HEK293 (cell line): ENCODE data around the gene PARL.

Experiments used
- CTCF ChIA-PET: fragments of 350-600 bp; formaldehyde crosslinking; extraction: SDS; loops from one replicate; lab custom pipeline; 2021; ENCODE audit warnings: antibody characterized with exemption; lab: Yijun Ruan, JAX
- POLR2A ChIA-PET: fragments of 300-600 bp; formaldehyde crosslinking; extraction: SDS; loops from one replicate; lab custom pipeline; 2020; ENCODE audit warnings: antibody characterized with exemption, inconsistent platforms; lab: Yijun Ruan, JAX
- H3K27ac ChIP-seq: fragments of 200-500 bp; sonication (Bioruptor generic); 2 replicates; pipeline ENCODE4 v1.5.1; 2014; ENCODE audit warnings: low read depth, low read length, control low read depth, inconsistent platforms; ENCODE audit errors: extremely low read depth
- H3K36me3 ChIP-seq, 2 experiments: fragments of 200-500 bp in 1 of 2; sonication (Bioruptor generic) in 1 of 2; 1 replicate in 1 of 2; 2 replicates in 1 of 2; pipeline ENCODE4 v1.5.1; 2014 to 2017; ENCODE audit warnings: inconsistent platforms in 2 of 2, low read length in 2 of 2; ENCODE audit not compliant: control insufficient read depth in 2 of 2, insufficient read depth in 1 of 2
- H3K4me1 ChIP-seq: fragments of 200-500 bp; sonication (Bioruptor generic); 2 replicates; pipeline ENCODE4 v1.5.1; 2014; ENCODE audit warnings: mild to moderate bottlenecking, low read length, inconsistent platforms; ENCODE audit not compliant: control insufficient read depth, insufficient read depth
- H3K4me3 ChIP-seq: 2 replicates; pipeline ENCODE4 v1.5.1; 2011; ENCODE audit warnings: low read depth, mild to moderate bottlenecking, control low read depth, low read length, moderate library complexity
- H3K9me3 ChIP-seq: fragments of 200-500 bp; sonication (Bioruptor generic); 2 replicates; pipeline ENCODE4 v1.5.1; 2014; ENCODE audit warnings: low read depth, low read length, inconsistent platforms; ENCODE audit not compliant: control insufficient read depth, insufficient read depth
- FEZF1 ChIP-seq: fragments of 450-650 bp; formaldehyde crosslinking; IDR thresholded peaks from 2 replicates; pipeline ENCODE4 v1.5.1; 2016; ENCODE audit warnings: missing biosample characterization, missing genetic modification characterization
- HIC1 ChIP-seq: fragments of 450-650 bp; formaldehyde crosslinking; IDR thresholded peaks from 2 replicates; pipeline ENCODE4 v1.5.1; 2016; ENCODE audit warnings: missing biosample characterization, missing genetic modification characterization
- KLF1 ChIP-seq: fragments of 450-650 bp; formaldehyde crosslinking; IDR thresholded peaks from 2 replicates; pipeline ENCODE4 v1.5.1; 2016; ENCODE audit warnings: missing biosample characterization, missing genetic modification characterization
- PRDM1 ChIP-seq: fragments of 450-650 bp; formaldehyde crosslinking; IDR thresholded peaks from 2 replicates; pipeline ENCODE4; 2016; ENCODE audit warnings: missing biosample characterization, missing genetic modification characterization
- SETDB1 ChIP-seq: IDR thresholded peaks from one replicate; pipeline ENCODE4 v1.6.1; 2017; ENCODE audit warnings: mild to moderate bottlenecking, low read length, moderate library complexity, mixed read lengths; ENCODE audit not compliant: insufficient read length
- ZBTB44 ChIP-seq: fragments of 450-650 bp; IDR thresholded peaks from 2 replicates; pipeline ENCODE4 v1.5.1; 2018; ENCODE audit warnings: missing biosample characterization, mild to moderate bottlenecking, missing genetic modification characterization
- ZNF112 ChIP-seq: fragments of 450-650 bp; formaldehyde crosslinking; IDR thresholded peaks from 2 replicates; pipeline ENCODE4 v1.5.0; 2017; ENCODE audit warnings: missing biosample characterization, missing genetic modification characterization
- ZNF157 ChIP-seq: fragments of 450-650 bp; formaldehyde crosslinking; IDR thresholded peaks from 2 replicates; pipeline ENCODE4 v1.5.1; 2016; ENCODE audit warnings: missing biosample characterization, missing genetic modification characterization
- ZNF174 ChIP-seq: fragments of 450-650 bp; formaldehyde crosslinking; IDR thresholded peaks from 2 replicates; pipeline ENCODE4 v1.5.0; 2017; ENCODE audit warnings: missing biosample characterization, mild to moderate bottlenecking, missing genetic modification characterization
- ZNF214 ChIP-seq: fragments of 450-650 bp; formaldehyde crosslinking; IDR thresholded peaks from 2 replicates; pipeline ENCODE4 v1.5.1; 2017; ENCODE audit warnings: missing biosample characterization, mild to moderate bottlenecking, missing genetic modification characterization, borderline replicate concordance
- ZNF24 ChIP-seq: fragments of 450-650 bp; formaldehyde crosslinking; IDR thresholded peaks from 2 replicates; pipeline ENCODE4 v1.5.1; 2016; ENCODE audit warnings: missing biosample characterization, missing genetic modification characterization
- ZNF335 ChIP-seq: fragments of 450-650 bp; formaldehyde crosslinking; conservative IDR thresholded peaks from 2 replicates; pipeline ENCODE4 v1.5.1; 2016; ENCODE audit warnings: missing biosample characterization, missing genetic modification characterization
- ZNF341 ChIP-seq: fragments of 450-650 bp; formaldehyde crosslinking; IDR thresholded peaks from 2 replicates; pipeline ENCODE4; 2016; ENCODE audit warnings: low read depth, missing biosample characterization, missing genetic modification characterization
- ZNF391 ChIP-seq: fragments of 450-650 bp; formaldehyde crosslinking; IDR thresholded peaks from 2 replicates; pipeline ENCODE4 v1.5.1; 2016; ENCODE audit warnings: low read depth, missing biosample characterization, missing genetic modification characterization, borderline replicate concordance
- ZNF416 ChIP-seq: fragments of 450-650 bp; formaldehyde crosslinking; IDR thresholded peaks from 2 replicates; pipeline ENCODE4 v1.5.1; 2016; ENCODE audit warnings: missing biosample characterization, missing genetic modification characterization
- ZNF423 ChIP-seq: fragments of 450-650 bp; formaldehyde crosslinking; IDR thresholded peaks from 2 replicates; pipeline ENCODE4 v1.5.1; 2016; ENCODE audit warnings: missing biosample characterization, missing genetic modification characterization
- ZNF433 ChIP-seq: fragments of 450-650 bp; formaldehyde crosslinking; IDR thresholded peaks from 2 replicates; pipeline ENCODE4 v1.5.1; 2016; ENCODE audit warnings: missing biosample characterization, missing genetic modification characterization, low read depth
- ZNF449 ChIP-seq: fragments of 450-650 bp; formaldehyde crosslinking; IDR thresholded peaks from 2 replicates; pipeline ENCODE4 v1.5.1; 2017; ENCODE audit warnings: missing biosample characterization, mild to moderate bottlenecking, missing genetic modification characterization, moderate library complexity
- ZNF558 ChIP-seq: fragments of 450-650 bp; formaldehyde crosslinking; IDR thresholded peaks from 2 replicates; pipeline ENCODE4 v1.5.1; 2016; ENCODE audit warnings: missing biosample characterization, missing genetic modification characterization
- ZNF610 ChIP-seq: fragments of 450-650 bp; formaldehyde crosslinking; IDR thresholded peaks from 2 replicates; pipeline ENCODE4 v1.5.1; 2016; ENCODE audit warnings: missing biosample characterization, missing genetic modification characterization, borderline replicate concordance
- ZNF654 ChIP-seq: fragments of 450-650 bp; formaldehyde crosslinking; IDR thresholded peaks from 2 replicates; pipeline ENCODE4 v1.5.1; 2016; ENCODE audit warnings: low read depth, missing biosample characterization, missing genetic modification characterization
- ZNF670 ChIP-seq: fragments of 450-650 bp; formaldehyde crosslinking; IDR thresholded peaks from 2 replicates; pipeline ENCODE4 v1.5.1; 2016; ENCODE audit warnings: missing biosample characterization, missing genetic modification characterization, low read depth
- ZNF747 ChIP-seq: fragments of 450-650 bp; formaldehyde crosslinking; IDR thresholded peaks from 2 replicates; pipeline ENCODE4 v1.5.1; 2016; ENCODE audit warnings: missing biosample characterization, missing genetic modification characterization

The PARL gene

GRCh38 chr3:183801601-183802000, 83.1 kb downstream of the PARL start:
- H3K4me1 ChIP-seq: no peaks in the 10 kb centered on the region
- H3K4me3 ChIP-seq: no peak overlapping the region
- CTCF ChIA-PET: interaction anchor here (0.6 kb wide), 1 partner anchor 1202 kb away, joined by 3 read pairs; no protein-coding TSS in a partner anchor
- H3K9me3 ChIP-seq: no peaks in the 10 kb centered on the region
- H3K27ac ChIP-seq: no peak overlapping the region
- peaks cover 18 to 89% of the 10 kb centered on the region in 2 experiments for H3K36me3 ChIP-seq
- POLR2A ChIA-PET: no interaction called here
- TF ChIP-seq ZNF112 (tag by site-specific recombination) (no peak), ZBTB44 (tag by site-specific recombination) (no peak), ZNF214 (tag by site-specific recombination) (no peak), ZNF341 (no peak), FEZF1 (tag by site-specific recombination) (no peak), ZNF558 (tag by site-specific recombination) (no peak), ZNF433 (tag by site-specific recombination) (no peak), PRDM1 (tag by site-specific recombination) (no peak), ZNF335 (tag by site-specific recombination) (no peak), SETDB1 (no peak), ZNF157 (tag by site-specific recombination) (no peak), ZNF449 (no peak), HIC1 (tag by site-specific recombination) (no peak), ZNF174 (tag by site-specific recombination) (no peak), ZNF747 (tag by site-specific recombination) (no peak), ZNF654 (no peak), ZNF423 (tag by site-specific recombination) (no peak)

GRCh38 chr3:183800243-183800863, 84.3 kb downstream of the PARL start:
- no peaks in the 10 kb centered on the region for H3K9me3 ChIP-seq
- ChIA-PET POLR2A (no interaction called here), CTCF (interaction anchor here (0.7 kb wide), 1 partner anchor 415 kb away, joined by 3 read pairs; no protein-coding TSS in a partner anchor)
- no peaks in the 10 kb centered on the region for H3K4me1 ChIP-seq
- H3K4me3 ChIP-seq: no peak overlapping the region
- TF ChIP-seq ZNF24: no peak
- H3K36me3 ChIP-seq: peaks cover 20 to 81% of the 10 kb centered on the region in 2 experiments
- no peak overlapping the region for H3K27ac ChIP-seq

- CTCF ChIA-PET: no interaction called here
- no peak overlapping the region for H3K4me3 ChIP-seq
- POLR2A ChIA-PET: no interaction called here
- no peaks in the 10 kb centered on the region for H3K9me3 ChIP-seq
- no peak for TF ChIP-seq ZNF610
- TF ChIP-seq KLF1 (tag by site-specific recombination): no peak
- no peak for TF ChIP-seq ZNF391 (tag by site-specific recombination)
- TF ChIP-seq ZNF670 (tag by site-specific recombination): no peak
- no peak for TF ChIP-seq ZNF416 (tag by site-specific recombination)
- peaks cover 16 to 75% of the 10 kb centered on the region in 2 experiments for H3K36me3 ChIP-seq
- H3K4me1 ChIP-seq: no peaks in the 10 kb centered on the region
- H3K27ac ChIP-seq: no peak overlapping the region
These were observed 85.2 kb downstream of the PARL start for GRCh38 chr3:183799461-183799860.
